ENCODE measurements around the gene PCBD1.

GRCh38 chr10:70934701-70935100, 46.3 kb upstream of the PCBD1 start:
- no peak for TF ChIP-seq SUZ12 (IDR thresholded peaks at IDR 0.05; ENCODE audit: extremely low read depth, insufficient read depth, insufficient read length)
- TF ChIP-seq YY1 (IDR thresholded peaks at IDR 0.05; ENCODE audit: insufficient read depth, insufficient read length): no peak

Data from NT2/D1 (cell line).